NCI-H526 (cell line): ENCODE data around the gene RLN3.

Experiments
- DNase-seq, 2 experiments: peaks; one replicate each; lab custom pipeline; 2025; lab: John Stamatoyannopoulos, UW

Gene RLN3, protein sequence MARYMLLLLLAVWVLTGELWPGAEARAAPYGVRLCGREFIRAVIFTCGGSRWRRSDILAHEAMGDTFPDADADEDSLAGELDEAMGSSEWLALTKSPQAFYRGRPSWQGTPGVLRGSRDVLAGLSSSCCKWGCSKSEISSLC

DNA sequence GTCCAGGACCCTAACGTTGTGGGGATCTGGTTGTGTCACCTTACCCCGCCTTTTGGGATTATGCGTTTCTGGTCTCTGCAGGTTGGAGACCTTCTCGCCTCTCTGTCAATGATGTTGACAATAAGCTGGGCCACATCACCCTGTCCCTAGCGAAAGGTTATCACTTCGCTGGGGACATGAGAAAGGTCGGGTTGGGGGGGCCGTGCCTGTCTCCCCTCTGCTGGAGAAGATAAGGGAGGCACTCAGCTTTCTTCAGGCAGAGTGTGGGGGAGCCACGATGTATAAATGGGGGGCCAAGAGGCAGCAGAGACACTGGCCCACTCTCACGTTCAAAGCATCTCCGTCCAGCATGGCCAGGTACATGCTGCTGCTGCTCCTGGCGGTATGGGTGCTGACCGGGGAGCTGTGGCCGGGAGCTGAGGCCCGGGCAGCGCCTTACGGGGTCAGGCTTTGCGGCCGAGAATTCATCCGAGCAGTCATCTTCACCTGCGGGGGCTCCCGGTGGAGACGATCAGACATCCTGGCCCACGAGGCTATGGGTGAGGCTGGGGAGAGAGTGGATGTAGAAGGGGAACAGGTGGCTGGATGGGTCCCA is at the start of gene RLN3:
RLN3 (plus strand) TSS at position 293 of the 595 bp plus-strand sequence; CDS start at position 350, 57 bp downstream.
- DNase-seq, result no peak

DNA sequence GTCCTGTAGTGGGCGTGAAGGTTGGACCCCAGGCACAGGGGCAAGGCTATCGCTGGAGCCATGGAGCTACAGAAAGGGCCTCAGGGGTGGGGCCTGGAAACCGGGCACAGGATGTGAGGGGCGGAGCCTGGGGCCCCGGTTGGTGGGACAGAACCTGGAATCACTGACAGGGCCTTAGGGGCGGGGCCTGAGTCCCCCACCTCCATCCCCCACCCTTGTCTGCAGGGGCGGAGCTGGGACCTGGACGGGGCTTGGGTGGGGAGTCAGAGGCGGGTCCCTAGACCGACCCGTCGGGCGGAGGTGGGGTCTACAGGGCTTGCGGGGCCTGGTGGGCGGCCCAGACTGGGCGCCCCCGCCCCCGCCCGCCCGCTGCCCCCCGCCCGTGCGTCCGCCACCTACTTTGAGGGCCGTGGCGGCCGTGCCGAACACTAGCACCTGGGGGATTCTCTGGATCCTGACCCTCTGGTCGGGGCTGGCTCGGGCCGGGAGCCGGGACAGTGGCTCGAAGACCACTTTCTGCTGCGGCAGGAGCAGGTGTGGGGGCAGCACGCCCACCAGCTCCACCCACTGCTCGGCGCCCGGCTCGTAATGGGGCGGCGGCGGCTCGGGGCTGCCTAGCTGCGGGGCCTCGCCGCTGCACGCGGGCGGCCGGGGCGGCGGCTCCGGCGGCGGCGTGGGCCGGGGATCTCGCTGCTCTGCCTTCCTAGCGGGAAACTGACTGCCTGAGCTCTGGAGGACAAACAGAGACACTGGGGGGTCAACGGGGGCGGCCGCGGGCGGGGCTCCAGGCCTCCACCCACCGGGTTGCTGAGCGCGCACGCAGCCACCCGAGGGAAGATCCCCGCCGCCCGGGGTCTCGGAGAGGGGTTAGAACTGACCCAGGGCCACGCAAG is 49.4 kb upstream of the RLN3 start:
- peak; percentile 65 to 83 for DNase-seq

DNA sequence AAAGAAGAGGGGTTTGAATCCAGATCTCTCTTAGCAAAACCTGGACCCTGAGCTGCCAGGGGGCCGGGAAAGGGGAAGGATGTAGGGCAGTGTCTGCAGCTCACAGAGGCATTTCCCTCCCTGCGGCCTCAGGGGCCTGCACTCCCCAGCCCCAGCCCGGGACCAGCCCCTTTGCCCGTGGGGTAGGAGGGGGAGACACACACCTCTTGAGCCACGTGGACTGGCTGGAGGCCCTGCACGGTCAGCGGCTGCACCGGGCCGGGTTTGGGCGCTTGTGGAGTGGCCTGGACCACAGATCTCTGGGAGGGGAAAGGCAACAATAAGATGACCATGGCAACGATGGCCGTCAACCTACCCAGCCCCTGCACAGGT is 48.7 kb upstream of the RLN3 start:
- no peak for DNase-seq

DNA sequence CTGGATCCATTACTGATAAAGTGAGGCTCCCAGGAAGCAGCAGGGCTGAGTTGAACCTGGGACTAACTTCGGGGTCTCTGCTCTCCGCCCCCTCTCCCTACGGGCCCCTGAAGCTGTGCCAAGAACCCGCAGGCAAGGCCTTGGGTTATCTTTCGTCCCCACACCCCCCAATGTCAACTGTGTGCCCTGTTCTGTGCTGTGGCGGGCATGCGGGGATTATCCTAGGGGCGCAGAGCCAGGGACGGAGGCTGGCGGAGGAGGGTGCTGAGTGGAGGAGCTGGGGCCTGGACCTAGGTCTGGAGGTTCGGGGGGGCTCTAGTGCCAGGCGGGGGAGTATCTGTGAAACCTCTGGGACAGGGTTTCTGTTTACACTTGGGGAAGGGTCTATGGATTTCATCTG is 48.3 kb upstream of the RLN3 start:
- no peak for DNase-seq

DNA sequence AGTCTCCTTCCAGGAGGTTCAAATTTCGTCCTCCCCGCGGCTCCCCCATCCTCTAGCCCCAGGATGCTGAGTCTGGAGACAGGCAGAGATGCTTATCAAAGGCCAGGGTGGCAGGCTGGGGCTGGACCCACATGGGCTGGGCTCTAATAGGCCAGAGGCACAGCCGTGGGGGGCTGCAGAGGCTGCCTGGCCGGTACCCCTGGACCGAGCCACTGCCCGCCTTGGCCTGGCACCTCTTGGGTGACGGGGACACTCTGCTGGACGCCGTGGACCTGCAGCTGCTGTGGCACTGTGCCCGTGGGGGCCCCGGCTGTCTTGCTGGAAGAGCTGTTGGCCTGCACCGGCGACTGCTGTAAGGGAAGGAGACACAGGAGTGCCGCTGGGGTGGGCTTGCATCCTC is 47.6 kb upstream of the RLN3 start:
- no peak for DNase-seq

DNA sequence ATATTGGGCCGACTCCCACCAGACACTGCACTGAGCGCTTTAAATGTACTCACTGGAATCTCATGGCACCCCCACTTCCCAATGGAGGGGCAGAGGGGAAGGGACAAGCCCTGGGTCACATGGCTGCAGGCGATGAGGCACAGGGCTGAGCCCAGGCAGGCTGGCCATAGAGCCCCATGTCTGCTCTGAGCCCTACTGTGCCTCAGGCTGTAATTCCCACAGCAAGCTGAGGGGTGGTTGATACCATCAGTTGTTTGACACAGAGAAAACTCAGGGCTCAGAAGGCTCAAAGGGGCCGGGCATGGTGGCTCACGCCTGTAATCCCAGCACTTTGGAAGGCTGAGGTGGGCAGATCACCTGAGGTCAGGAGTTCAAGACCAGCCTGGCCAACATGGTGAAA is 46.9 kb upstream of the RLN3 start:
- no peak for DNase-seq

DNA sequence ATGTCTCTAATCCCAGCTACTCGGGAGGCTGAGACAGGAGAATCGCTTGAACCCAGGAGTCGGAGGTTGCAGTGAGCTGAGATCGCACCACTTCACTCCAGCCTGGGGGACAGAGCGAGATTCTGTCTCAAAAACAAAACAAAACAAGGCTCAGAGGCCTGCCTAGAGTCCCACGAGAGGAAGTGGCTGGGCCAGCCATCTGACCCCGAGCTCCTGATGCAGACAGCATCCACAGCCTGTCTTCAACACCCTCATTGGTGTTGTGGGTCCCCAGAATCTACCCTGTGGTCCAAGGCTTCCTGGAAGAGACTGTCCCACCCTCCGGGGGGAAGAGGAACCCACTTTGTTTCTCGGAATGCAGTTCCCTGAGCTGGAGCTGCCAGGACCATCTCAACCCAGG is 46.5 kb upstream of the RLN3 start:
- DNase-seq, result no peak

DNA sequence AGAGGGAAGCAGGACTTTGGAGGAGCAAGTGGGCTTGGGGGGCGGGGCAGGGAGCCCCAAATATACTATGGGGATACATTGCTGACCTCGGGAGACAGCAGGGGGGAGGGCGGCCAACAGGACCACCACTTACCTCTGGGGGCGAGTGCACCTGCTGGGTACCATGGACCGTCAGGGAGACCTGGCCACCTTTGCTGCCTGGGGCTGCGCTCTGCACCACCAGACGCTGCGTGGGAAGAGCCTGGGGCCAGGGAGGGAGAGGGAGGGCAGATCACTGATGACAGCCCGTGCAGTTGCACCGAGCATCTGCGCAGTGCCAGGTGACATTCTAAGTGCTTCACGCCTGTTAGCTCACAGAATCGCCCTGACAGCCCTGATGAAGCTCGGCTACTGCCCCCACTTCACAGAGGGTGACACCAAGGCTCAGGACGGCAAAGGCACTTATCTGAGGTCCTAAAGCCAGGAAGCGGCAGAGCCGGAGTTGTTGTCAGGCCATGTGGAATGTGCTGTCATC is 45.9 kb upstream of the RLN3 start:
- DNase-seq, result no peak

DNA sequence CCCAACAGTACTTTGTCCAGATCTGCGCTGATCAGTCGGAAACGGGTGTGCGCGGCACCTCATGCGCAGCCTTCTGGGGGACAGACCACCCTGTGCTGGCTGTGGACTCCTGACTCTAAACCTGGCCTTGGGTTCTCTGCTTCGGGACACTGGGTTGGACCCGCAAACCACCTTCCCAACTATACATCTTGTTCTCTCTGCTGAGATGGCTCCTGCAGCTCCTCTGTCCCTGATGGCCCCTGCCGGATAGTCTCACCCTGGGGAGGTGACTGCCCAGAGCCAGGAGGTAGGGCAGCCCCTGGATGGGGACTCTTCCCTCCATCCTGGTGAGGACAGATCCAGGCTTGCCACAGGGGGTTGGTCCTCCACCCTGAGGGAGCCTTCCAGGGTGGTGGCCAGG is 45.2 kb upstream of the RLN3 start:
- no peak for DNase-seq

DNA sequence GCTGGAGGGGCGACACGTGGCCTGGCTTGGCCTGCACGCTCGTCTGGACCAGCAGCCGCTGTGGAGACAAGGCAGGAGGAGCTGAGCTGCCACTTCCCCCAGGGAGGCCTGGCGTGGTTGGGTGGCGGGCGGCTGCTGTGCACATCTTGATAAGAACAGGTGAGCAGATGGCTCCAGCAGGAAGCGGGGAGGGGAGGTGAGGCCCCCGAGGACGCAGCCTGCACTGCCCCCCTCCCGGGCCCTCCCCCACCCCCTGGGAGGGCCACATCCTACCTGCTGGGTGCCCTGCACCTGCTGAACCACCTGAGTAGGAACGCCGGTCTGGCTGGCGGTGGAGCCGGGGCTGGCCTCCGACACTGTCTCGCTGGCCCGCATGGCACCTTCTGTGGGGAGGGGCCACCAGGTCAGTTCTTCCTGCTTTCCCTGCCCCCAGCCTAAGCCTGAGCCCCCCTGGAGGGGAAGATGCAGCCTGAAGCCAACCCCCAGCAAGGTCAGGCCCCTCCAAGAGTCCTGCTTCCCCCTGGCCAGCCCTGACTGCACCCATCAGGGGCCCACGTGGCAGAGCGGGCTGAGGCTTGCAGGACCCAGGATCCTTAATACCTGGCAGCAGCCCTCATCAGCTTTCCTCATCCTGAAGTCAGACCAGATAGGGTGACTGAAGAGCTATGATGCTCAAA is 44.6 kb upstream of the RLN3 start:
- DNase-seq, result peak; percentile 27 to 76

DNA sequence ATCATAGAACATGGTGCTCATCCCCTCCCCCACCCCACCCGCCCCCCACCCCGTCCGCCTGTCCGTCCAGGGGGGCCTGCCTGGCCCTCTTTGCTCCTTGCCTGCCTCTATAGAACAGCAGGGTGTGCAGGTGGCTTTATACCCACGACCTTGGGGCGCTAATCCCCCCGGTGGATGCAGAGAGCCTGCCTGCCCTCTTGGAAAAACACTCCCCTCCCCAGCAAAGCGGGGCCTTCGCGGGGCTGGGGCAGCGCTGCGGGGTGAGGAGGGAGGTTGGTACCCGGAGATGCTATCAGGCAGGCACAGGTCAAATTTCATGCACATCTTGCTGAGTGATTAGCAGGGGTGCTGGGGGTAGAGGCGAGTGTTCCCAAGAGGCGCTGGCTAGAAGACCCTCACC is 43.8 kb upstream of the RLN3 start:
- no peak for DNase-seq

DNA sequence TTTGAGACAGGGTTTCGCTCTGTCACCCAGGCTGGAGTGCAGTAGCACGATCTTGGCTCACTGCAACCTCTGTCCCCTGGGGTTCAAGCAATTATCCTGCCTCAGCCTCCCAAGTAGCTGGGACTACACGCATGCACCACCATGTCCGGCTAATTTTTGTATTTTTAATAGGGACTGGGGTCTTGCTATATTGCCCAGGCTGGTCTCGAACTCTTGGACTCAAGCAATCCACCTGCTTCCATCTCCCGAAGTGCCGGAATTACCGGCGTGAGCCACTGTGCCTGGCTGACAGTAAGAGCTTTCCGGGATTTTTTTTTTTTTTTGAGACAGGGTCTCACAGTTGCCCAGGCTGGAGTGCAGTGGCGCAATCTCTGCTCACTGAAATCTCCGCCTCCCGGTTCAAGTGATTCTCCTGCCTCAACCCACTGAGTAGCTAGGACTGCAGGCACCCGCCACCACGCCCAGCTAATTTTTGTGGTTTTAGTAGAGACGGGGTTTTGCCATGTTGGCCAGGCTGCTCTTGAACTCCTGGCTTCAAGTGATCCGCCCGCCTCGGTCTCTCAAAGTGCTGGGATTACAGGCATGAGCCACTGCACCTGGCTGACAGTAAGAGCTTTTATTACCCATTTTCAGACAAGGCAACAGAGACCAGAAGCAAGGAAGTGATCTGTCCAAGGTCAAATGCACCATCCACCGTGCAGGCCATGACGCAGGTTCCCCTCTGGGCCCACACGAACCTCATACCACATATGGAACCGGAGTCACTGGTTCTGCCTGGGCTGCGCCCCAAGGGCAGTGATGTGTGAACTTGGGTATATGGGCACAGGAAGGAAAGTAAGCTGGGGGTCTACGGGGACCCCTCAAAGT is 42.8 kb upstream of the RLN3 start:
- DNase-seq, result no peak

DNA sequence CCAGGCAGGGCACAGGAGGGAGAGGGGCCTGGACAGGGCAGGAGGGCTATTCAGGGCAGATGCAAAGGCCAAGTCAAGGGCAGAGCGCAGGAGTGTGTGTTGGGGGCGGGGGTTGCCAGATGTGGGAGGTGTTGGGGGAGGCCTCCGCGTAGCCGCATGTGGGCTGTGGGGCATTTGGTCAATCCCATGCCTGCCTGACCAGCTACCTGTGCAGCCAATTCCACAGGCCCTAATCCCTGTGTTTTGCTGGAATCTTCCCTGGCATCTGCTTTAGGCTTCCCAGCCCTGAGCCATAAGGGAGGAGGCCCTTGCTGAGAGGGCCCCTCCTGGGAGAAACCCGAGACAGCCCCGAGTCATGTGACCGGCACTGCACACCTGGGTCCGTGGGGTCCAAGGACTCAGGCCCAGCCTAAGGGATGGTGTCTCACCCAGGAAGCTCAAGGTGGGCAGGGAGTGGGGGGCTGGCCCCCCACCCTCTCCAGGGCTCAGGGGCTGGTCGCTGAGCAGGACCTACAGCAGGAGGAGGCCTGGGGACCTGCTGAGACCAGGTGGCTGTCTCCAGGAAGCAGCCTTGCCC is 42.1 kb upstream of the RLN3 start:
- DNase-seq, result peak in 1 of 2 experiments; percentile 32

DNA sequence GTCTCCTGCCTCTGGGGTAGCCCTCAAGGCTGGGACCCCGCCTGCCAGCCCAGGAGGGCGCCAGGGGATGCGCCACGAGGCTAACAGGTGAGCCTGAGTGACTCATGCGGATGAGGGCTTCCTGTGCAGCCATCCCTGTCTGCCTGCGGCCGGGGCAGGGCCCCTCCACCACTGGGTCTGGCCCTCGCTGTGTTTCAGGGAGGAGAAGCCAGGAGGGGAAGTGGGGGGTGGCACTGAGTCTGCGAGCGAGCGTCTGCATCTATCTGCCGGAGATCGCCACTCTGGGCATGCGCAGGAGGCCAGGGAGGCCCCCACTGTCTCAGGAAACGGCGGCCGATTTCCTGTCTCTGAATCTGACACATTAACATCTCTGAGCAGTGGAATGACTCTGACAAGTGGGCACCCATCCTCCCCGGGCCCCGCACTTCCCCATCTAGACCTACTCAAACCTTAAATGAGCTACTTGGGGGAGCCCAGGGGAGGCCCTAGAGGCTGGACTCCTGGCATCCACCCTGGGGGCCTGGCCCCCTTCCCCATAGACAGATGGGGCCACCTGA is 41.5 kb upstream of the RLN3 start:
- peak in 1 of 2 experiments; percentile 64 for DNase-seq

DNA sequence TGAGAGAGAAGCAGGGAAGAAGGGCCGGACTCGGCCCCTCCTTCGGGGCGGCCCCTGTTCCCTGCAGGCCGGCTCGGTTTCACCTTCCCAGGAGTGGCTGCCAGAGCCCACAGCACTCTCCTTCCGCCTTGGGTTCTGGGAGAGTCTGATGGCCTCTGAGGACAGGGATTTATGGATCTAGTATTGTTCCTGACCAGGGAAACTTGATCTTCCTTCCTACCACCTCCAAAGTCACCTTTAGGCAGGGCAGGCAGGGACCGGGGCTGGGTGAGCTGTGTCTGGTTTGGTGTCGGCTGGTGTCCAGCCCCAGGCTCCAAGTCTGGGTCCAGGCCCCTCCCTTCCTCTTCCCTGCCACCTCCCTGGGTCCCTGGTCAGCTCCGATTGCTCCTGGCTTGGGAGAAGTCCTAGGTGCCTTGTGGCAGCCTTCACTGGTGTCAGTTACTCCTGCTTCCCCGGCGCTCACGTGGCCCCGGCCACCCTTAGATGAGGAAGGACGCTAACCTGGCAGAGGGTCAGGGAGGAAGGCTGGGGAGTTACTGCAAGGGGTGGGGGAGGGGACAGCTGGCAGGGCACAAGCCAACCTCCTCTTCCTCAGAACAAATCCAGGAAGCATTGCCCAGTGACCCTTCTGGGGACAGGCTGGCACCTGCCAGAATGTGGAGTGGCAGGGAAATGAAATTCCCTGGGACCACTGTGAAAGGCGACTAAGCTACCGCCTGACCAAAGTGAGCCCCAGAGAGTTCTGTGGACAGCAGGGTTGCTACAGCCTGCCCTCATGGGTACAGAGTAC is 40.7 kb upstream of the RLN3 start:
- DNase-seq, result no peak

DNA sequence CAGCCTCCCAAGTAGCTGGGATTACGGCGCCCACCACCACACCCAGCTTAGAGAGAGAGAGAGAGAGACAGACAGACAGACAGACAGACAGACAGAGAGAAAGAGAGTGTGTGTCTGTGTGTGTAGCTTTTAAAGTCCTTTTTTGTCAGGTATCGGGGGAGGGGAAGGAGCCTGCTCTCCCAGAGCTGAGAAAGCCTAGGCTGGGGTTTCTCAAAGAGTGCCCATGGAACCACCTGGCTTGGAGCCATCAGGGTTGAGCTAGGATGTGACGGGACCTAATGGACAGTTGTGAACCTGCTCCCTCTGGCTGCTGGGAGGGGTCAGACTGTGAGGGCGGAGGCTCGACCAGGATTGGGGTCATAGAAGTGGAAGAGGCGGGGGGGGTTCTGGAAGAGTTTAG is 38.5 kb upstream of the RLN3 start:
- no peak for DNase-seq

DNA sequence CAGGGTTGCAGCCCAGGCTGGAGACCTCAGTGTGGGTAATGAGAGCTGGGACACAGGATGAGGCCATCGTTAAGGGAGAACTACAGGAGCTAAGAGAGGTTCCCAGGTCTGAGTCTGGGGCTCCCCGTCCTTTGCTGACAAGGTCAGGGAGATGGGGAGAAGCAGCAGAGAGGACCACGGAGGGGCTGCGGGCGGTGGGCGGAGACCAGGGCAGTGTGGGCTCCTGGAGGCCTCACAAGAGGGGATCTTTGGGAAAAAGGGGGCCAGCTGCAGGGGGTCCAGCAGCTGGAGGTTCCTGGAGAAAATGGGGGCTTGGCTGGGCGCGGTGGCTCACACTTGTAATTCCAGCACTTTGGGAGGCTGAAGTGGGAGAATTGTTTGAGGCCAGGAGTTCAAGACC is 37.9 kb upstream of the RLN3 start:
- no peak for DNase-seq

DNA sequence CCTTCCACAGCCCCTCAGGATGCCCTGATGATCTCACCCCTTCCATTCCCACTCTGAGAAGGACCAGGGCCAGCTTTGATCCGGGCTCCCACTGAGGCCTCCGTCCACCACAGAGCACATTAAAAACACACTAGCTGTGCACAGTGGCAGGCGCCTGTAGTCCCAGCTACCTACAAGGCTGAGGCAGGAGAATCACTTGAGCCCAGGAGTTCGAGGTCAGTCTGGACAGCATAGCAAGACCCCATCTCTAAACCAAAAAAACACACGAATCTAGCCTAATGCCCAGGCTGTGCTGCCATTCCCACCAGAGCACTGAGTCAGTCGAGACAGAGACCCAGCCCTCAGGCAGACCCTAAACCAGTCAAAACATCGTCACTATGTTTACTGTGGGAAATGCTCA is 35.9 kb upstream of the RLN3 start:
- no peak for DNase-seq

DNA sequence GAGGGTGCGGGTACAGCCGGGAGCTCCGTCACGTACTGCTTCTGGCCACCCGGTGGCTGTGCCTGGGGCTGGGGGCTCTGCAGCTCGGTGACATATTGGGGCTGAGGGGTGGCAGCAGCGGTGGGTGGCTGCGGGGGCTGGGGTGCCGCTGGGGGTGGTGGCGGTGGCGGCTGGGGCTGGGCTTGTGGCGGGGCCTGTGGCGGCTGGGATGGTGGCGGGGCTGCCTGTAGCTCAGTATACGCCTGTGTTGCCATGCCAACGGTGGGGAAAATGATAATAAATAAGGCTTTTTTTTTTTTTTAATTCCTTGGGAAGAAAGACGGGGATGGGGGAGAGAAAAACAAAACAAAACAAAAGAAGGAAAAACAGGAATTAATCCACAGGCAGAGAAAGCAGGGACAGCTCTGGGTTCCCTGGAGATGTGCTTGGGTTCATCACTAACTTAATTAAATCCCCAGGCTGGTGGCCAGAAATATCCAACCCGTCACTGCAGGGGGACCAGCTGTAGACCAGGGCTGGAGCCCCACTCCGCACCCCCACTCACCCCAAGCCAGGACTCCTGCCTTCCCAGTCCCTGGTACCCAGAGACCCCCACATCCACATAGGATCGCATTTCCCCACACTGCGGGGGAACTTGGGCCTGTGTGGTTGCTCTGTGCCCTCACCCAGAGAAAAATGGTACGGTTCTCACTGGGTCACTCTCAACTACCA is 34.2 kb upstream of the RLN3 start:
- DNase-seq, result no peak
